ENCODE measurements around the gene PYDC1. TPM values are rescaled to one million over a fixed set of nuclear protein-coding genes. Genes with fewer than 3 reads are reported as not detected.

Gene PYDC1
- total RNA-seq, 1 donor from 2014 or later, result not detected

DNA sequence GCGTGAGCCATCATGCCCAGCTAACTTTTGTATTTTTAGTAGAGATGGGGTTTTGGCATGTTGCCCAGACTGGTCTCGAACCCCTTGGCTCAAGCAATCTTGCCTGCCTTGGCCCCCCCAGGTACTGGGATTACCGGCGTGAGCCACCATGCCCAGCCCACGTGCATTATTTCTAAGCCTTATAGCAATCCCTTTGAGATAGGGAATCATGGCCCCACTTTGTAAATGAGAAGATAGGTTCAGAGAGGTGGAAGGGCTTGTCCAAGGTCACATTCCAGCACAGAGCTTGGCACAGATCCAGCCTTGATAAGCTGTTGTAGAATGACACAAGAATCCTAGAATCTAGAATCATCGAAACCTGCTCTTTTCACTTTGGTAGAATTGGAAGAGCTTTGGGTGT lies 10.2 kb downstream of the PYDC1 start:
- peaks cover 24% of the 10 kb centered on the region for H3K4me1 Mint-ChIP-seq
- H3K36me3 Mint-ChIP-seq (ENCODE audit: low read depth), result peaks cover 3% of the 10 kb centered on the region
- ChIA-PET POLR2A (interaction anchor here (2.0 kb wide), 1 partner anchor 144 kb away, joined by 5 read pairs; no protein-coding TSS in a partner anchor), CTCF (no interaction called here)
- ATAC-seq (ENCODE audit: low read depth) (no peak), DNase-seq (no peak)
- no peak overlapping the region for H3K27ac Mint-ChIP-seq
- no peaks in the 10 kb centered on the region for H3K27me3 Mint-ChIP-seq
- H3K9me3 Mint-ChIP-seq, result no peaks in the 10 kb centered on the region
- no peak overlapping the region for H3K4me3 Mint-ChIP-seq
- TF ChIP-seq, protein P1, sequence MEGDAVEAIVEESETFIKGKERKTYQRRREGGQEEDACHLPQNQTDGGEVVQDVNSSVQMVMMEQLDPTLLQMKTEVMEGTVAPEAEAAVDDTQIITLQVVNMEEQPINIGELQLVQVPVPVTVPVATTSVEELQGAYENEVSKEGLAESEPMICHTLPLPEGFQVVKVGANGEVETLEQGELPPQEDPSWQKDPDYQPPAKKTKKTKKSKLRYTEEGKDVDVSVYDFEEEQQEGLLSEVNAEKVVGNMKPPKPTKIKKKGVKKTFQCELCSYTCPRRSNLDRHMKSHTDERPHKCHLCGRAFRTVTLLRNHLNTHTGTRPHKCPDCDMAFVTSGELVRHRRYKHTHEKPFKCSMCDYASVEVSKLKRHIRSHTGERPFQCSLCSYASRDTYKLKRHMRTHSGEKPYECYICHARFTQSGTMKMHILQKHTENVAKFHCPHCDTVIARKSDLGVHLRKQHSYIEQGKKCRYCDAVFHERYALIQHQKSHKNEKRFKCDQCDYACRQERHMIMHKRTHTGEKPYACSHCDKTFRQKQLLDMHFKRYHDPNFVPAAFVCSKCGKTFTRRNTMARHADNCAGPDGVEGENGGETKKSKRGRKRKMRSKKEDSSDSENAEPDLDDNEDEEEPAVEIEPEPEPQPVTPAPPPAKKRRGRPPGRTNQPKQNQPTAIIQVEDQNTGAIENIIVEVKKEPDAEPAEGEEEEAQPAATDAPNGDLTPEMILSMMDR (IDR thresholded peaks at IDR 0.05), result no peak
- intact Hi-C loops (cut with micrococcal nuclease), result no loop called here

DNA sequence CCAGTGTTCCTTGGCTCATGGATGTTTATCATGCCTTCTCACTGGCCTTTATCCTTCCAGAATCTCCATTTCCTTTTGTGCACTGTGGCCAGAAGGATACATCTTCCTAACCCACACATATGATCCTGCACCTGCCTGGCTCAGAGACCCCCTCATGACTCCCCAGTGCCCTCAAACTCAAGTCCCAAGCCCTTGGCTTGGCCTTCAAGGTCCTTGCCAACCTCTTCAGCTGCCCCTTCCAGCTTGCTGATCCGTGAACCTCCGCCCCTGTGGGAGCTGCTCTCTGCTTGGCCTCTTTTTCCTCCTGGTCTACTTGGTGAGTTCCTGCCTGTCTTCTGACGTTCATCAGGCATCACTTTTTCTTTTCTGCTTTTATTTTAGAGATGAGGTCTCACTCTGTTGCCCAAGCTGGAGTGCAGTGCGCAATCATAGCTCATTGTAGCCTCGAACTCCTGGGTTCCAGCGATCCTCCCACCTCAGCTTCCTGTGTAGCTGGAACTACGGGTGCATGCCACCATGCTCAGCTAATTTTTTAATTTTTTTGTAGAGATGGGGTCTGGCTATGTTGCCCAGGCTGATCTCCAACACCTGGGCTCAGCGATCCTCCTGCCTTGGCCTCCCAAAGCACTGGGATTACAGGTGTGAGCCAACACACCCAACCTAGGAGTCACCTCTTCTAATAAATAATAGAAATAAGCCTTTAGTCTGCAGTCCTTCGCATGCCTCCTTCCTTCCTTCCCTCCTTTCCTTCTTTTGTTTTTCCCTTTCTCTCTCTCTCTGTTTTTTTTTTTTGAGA lies 11.9 kb downstream of the PYDC1 start:
- ATAC-seq (ENCODE audit: low read depth) (no peak), DNase-seq (no peak)
- Mint-ChIP-seq H3K27me3 (no peaks in the 10 kb centered on the region), H3K27ac (peak overlapping the region; percentile 14), H3K4me1 (peaks cover 38% of the 10 kb centered on the region), H3K4me3 (peak overlapping the region; percentile 8), H3K9me3 (no peaks in the 10 kb centered on the region), H3K36me3 (ENCODE audit: low read depth) (peaks cover 6% of the 10 kb centered on the region)
- intact Hi-C loops (cut with micrococcal nuclease), result loop anchor here (5.0 kb wide), 2 partner anchors 37 to 52 kb away; partner anchors contain the start of gene ITGAM
- CTCF ChIA-PET, result no interaction called here
- POLR2A ChIA-PET, result interaction anchor here (0.6 to 1.2 kb wide), 8 partner anchors 10 to 86 kb away, joined by 3 to 9 read pairs (median 4); partner anchors contain the start of genes FUS and ITGAM
- TF ChIP-seq, protein P1 (IDR thresholded peaks at IDR 0.05), result no peak

DNA sequence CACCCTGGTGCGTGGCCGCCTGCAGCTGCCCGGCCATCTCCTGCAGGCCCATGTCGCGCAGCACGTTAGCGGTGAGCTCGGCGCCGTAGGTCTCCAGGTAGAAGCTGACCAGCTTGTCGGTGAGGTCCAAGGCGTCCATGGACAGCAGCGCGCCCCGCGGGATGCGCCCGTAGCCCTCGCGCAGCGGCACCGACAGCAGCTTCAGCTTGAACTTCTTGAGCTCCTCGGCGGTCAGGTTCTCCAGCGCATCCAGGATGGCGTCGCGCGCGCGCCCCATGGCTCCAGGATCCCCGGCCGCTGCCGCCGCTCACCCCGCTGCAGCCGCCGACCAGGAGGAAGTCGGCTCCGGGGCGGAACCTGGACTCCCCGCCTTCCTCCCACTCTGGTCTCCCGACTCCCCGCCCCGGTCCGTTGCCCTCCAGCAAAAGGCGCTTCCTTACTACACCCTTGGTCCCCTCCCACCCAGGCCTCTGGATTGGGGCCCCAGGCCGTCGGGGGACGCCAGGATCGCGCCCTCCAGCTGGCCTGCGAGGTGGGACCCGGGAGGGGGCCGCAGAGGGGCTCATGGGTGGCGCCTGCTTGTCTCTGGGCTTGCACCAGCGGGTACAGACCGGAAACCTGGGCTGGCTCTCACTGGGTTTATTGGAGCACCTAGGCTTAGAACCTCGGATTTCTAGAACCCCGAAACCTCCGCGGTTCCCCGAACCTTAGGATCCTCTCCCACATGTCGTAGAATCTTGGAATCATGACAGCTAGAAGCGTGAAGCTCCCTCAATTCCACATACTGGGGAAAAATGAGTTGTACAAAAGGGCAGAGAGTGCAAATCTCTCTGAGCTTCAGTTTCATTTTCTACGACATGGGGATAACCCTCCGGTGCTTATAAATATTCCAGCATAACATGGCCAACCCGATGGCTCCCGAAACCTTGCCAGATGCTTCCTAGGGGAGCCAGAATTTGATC lies 14.2 kb downstream of the PYDC1 start, which contains the start of gene PYCARD:
Gene PYCARD, minus strand, starts transcription at position 347 of the 962 bp plus-strand sequence. Its CDS starts 70 bp downstream, at position 277.
- Mint-ChIP-seq H3K36me3 (ENCODE audit: low read depth) (peaks cover 28% of the 10 kb centered on the region), H3K27me3 (no peaks in the 10 kb centered on the region), H3K9me3 (no peaks in the 10 kb centered on the region), H3K27ac (peak within 1 kb of the TSS; percentile 86), H3K4me1 (peaks cover 56% of the 10 kb centered on the region), H3K4me3 (peak within 1 kb of the TSS; percentile 91)
- intact Hi-C loops (cut with micrococcal nuclease), result loop anchor here (1.0 to 5.0 kb wide), 5 partner anchors 14 to 131 kb away; partner anchors contain the start of genes FUS and ITGAM
- ATAC-seq (ENCODE audit: low read depth) (peak; percentile 32), DNase-seq (peak; percentile 61)
- TF ChIP-seq, protein P1 (IDR thresholded peaks at IDR 0.05), result no peak
- POLR2A ChIA-PET, result interaction anchor here (0.5 to 7.0 kb wide), 26 partner anchors 9 to 1229 kb away, joined by 3 to 146 read pairs (median 6); partner anchors contain the start of genes ARMC5, FUS, ITGAM and KAT8
- CTCF ChIA-PET, result interaction anchor here (0.8 to 2.4 kb wide), 5 partner anchors 9 to 180 kb away, joined by 3 to 20 read pairs (median 5); partner anchors contain the start of gene PYDC1

DNA sequence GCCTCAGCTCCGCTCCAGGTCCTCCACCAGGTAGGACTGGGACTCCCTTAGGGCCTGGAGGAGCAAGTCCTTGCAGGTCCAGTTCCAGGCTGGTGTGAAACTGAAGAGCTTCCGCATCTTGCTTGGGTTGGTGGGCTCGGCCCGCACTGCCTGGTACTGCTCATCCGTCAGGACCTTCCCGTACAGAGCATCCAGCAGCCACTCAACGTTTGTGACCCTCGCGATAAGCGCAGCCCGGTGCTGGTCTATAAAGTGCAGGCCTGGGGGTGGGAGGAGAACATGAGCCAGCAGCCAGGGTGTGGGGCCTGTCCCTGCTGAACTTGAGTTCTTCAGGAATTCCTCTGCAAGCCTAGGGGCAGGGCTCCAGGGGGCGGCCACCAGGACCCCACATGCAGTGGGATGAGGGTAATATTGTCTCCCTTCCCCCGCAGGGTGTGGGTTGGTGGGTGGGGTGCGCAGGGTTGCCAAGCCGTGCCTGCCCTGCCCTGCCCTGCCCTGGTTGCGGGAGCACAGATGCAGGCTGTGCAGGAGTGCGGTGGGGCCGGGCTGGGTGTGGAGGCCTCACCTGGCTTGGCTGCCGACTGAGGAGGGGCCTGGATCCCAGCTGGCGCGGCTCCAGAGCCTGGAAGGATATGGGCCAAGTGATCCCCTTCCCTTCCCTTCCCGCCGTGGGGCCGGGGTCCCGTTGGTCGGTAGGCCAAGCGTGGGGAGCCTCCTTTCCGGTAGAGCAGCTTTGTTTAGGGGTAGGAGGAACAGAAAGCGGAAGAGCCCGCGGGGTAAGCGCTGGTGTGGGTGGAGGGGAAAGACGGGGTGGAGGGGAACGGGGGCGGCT lies 15.1 kb downstream of the PYDC1 start:
- Mint-ChIP-seq H3K36me3 (ENCODE audit: low read depth) (peaks cover 33% of the 10 kb centered on the region), H3K9me3 (no peaks in the 10 kb centered on the region), H3K4me1 (peaks cover 56% of the 10 kb centered on the region), H3K27ac (peak overlapping the region; percentile 86), H3K27me3 (no peaks in the 10 kb centered on the region), H3K4me3 (peak overlapping the region; percentile 91)
- TF ChIP-seq, protein P1 (IDR thresholded peaks at IDR 0.05), result no peak
- peak; percentile 81 for ATAC-seq (ENCODE audit: low read depth)
- peak; percentile 31 for DNase-seq
- CTCF ChIA-PET, result interaction anchor here (0.8 to 2.4 kb wide), 5 partner anchors 10 to 217 kb away, joined by 3 to 20 read pairs (median 3); partner anchors contain the start of gene HSD3B7
- intact Hi-C loops (cut with micrococcal nuclease), result loop anchor here (1.0 to 5.0 kb wide), 7 partner anchors 15 to 241 kb away; partner anchors contain the start of genes FUS, ITGAM and ZNF843
- POLR2A ChIA-PET, result interaction anchor here (0.5 to 7.0 kb wide), 30 partner anchors 8 to 1228 kb away, joined by 3 to 146 read pairs (median 6); partner anchors contain the start of genes ARMC5, FUS, ITGAM and KAT8
